Keratinocyte (primary cell): Measurements from ENCODE around the gene OBI1.

Source experiments
- CTCF ChIP-seq, 3 experiments: IDR thresholded peaks in 1 of 3; conservative IDR thresholded peaks in 1 of 3; optimal IDR thresholded peaks in 1 of 3; 2 replicates in 2 of 3; 3 replicates in 1 of 3; pipeline versions ENCODE3 to v1.5.1; 2011; ENCODE audit warnings: low read length in 3 of 3, mild to moderate bottlenecking in 3 of 3, moderate library complexity in 2 of 3, control low read depth in 1 of 3, inconsistent platforms in 1 of 3; ENCODE audit not compliant: insufficient read depth in 2 of 3; ENCODE audit errors: extremely low read depth in 1 of 3
- EZH2 ChIP-seq: IDR thresholded peaks from one replicate; pipeline ENCODE4 v1.6.1; 2012; ENCODE audit warnings: inconsistent platforms, mild to moderate bottlenecking, low read length, moderate library complexity

- TF ChIP-seq CTCF (optimal IDR thresholded peaks at IDR 0.05 in 1 of 3, IDR thresholded peaks at IDR 0.05 in 1 of 3, conservative IDR thresholded peaks at IDR 0.05 in 1 of 3; ENCODE audit: extremely low read depth in 1 of 3, insufficient read depth in 2 of 3, low read length in 3 of 3) (no peak), EZH2 (peak; percentile 70)
These were observed 51.3 kb downstream of the OBI1 start for GRCh38 chr13:78607409-78608251.
